DND-41 (cell line): ENCODE measurements around the gene LAMC3.

Source experiments
- ATAC-seq: fragments of 200-7000 bp; cut with Tn5 transposase; 3 replicates; pipeline ENCODE4 v1.9.1; 2021; ENCODE audit warnings: low read depth; ENCODE audit not compliant: insufficient read depth
- DNase-seq: peaks from one replicate; pipeline ENCODE4 v3.0.0-alpha.2; 2020
- H2AFZ ChIP-seq: 2 replicates; pipeline ENCODE4 v1.6.0; 2012; ENCODE audit warnings: low read depth, low read length
- H3K27ac ChIP-seq: 2 replicates; pipeline ENCODE4 v1.5.1; 2012; ENCODE audit warnings: low read length, inconsistent platforms
- H3K27me3 ChIP-seq: fragments of 200-600 bp; sonication (generic); 2 replicates; pipeline ENCODE4 v1.6.0; 2012; ENCODE audit warnings: low read length, mild to moderate bottlenecking, inconsistent platforms; ENCODE audit not compliant: insufficient read depth, poor library complexity
- H3K36me3 ChIP-seq: 2 replicates; pipeline ENCODE4 v1.5.1; 2012; ENCODE audit warnings: low read length, inconsistent platforms; ENCODE audit not compliant: insufficient read depth
- H3K4me1 ChIP-seq: 2 replicates; pipeline ENCODE4 v1.5.1; 2012; ENCODE audit warnings: mild to moderate bottlenecking, low read length; ENCODE audit not compliant: insufficient read depth
- H3K4me2 ChIP-seq: 2 replicates; pipeline ENCODE4 v1.6.0; 2012; ENCODE audit warnings: mild to moderate bottlenecking, moderate library complexity, low read length, inconsistent platforms; ENCODE audit not compliant: insufficient read depth
- H3K4me3 ChIP-seq, 2 experiments: fragments of 200-600 bp in 1 of 2; shearing (Covaris generic) in 1 of 2; 2 replicates each; pipeline ENCODE4 v1.5.1; 2012 to 2016; ENCODE audit warnings: inconsistent platforms in 2 of 2, low read length in 2 of 2, mild to moderate bottlenecking in 2 of 2, low read depth in 1 of 2, moderate library complexity in 1 of 2
- H3K79me2 ChIP-seq: 2 replicates; pipeline ENCODE4 v1.6.0; 2012; ENCODE audit warnings: low read length, inconsistent platforms; ENCODE audit not compliant: insufficient read depth
- H3K9ac ChIP-seq: 2 replicates; pipeline ENCODE4 v1.6.0; 2012; ENCODE audit warnings: low read depth, mild to moderate bottlenecking, inconsistent platforms, low read length, moderate library complexity
- H3K9me3 ChIP-seq: 2 replicates; pipeline ENCODE4 v1.5.1; 2012; ENCODE audit warnings: low read length, moderate library complexity, mild to moderate bottlenecking, inconsistent platforms; ENCODE audit not compliant: insufficient read depth, severe bottlenecking
- H4K20me1 ChIP-seq: 2 replicates; pipeline ENCODE4 v1.6.0; 2012; ENCODE audit warnings: low read length; ENCODE audit not compliant: insufficient read depth
- EZH2 ChIP-seq: IDR thresholded peaks from 3 replicates; pipeline ENCODE4 v1.6.1; 2012; ENCODE audit warnings: borderline replicate concordance, low read depth, mild to moderate bottlenecking, moderate library complexity, low read length, inconsistent platforms; ENCODE audit not compliant: severe bottlenecking
- TF ChIP-seq, protein P1 (sequence below): IDR thresholded peaks from 2 replicates; pipeline ENCODE4 v1.5.1; 2012; ENCODE audit warnings: borderline replicate concordance, low read length, moderate library complexity, mild to moderate bottlenecking; ENCODE audit not compliant: poor library complexity, severe bottlenecking; ENCODE audit errors: extremely low read depth

LAMC3 gene

DNA sequence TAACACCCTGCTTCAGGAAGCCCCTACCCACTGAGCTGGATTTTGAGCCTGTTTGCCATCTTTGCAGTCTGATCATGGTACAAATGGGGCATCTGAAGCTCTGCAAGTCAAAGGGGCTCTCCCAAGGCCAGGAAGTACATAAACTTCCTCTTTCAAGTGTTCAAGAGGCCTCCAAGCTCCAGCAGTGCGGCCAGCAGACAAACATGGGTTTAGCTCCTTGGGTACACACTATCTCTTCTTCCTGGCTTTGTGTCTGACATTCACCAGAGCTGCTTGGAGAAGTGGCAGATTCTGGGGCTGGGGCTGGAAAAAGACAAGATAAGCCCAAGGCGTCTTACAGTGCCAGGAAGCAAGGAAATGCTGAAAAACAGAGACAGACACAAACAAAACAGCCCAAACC, 34.1 kb downstream of the LAMC3 start:
- no peaks in the 10 kb centered on the region for H3K9me3 ChIP-seq
- H3K9ac ChIP-seq, result no peak overlapping the region
- H3K27me3 ChIP-seq, result no peaks in the 10 kb centered on the region
- H4K20me1 ChIP-seq, result no peaks in the 10 kb centered on the region
- no peak for ATAC-seq
- H3K79me2 ChIP-seq, result no peaks in the 10 kb centered on the region
- no peaks in the 10 kb centered on the region for H3K36me3 ChIP-seq
- TF ChIP-seq, protein P1, sequence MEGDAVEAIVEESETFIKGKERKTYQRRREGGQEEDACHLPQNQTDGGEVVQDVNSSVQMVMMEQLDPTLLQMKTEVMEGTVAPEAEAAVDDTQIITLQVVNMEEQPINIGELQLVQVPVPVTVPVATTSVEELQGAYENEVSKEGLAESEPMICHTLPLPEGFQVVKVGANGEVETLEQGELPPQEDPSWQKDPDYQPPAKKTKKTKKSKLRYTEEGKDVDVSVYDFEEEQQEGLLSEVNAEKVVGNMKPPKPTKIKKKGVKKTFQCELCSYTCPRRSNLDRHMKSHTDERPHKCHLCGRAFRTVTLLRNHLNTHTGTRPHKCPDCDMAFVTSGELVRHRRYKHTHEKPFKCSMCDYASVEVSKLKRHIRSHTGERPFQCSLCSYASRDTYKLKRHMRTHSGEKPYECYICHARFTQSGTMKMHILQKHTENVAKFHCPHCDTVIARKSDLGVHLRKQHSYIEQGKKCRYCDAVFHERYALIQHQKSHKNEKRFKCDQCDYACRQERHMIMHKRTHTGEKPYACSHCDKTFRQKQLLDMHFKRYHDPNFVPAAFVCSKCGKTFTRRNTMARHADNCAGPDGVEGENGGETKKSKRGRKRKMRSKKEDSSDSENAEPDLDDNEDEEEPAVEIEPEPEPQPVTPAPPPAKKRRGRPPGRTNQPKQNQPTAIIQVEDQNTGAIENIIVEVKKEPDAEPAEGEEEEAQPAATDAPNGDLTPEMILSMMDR, result no peak
- no peak for TF ChIP-seq EZH2
- H3K4me3 ChIP-seq, result no peak overlapping the region
- H3K27ac ChIP-seq, result no peak overlapping the region
- no peak overlapping the region for H2AFZ ChIP-seq
- H3K4me2 ChIP-seq, result no peak overlapping the region
- DNase-seq, result no peak
- H3K4me1 ChIP-seq, result peaks cover 2% of the 10 kb centered on the region; the same call in 1 of the 2 replicates

DNA sequence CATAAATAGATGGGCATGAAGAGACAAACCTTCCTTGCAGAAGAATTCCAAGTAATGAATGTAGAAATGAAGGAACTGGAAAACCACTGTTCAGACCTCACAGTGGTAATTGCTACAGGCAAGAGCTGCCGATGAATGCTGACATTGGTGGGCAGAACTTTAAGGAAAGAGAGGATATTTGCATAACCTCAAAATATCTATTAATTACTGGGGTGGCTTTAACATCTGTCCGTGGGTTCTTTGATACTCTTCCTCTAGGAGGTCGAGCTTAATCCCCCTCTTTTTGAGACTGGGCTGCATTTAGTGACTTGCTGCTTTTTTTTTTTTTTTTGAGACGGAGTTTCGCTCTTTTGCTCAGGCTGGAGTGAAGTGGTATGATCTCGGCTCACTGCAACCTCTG, 34.7 kb downstream of the LAMC3 start:
- H3K27me3 ChIP-seq, result no peaks in the 10 kb centered on the region
- H3K27ac ChIP-seq, result no peak overlapping the region
- H3K4me3 ChIP-seq, result no peak overlapping the region
- H3K4me2 ChIP-seq, result no peak overlapping the region
- no peak overlapping the region for H3K9ac ChIP-seq
- H4K20me1 ChIP-seq, result no peaks in the 10 kb centered on the region
- no peaks in the 10 kb centered on the region for H3K36me3 ChIP-seq
- ATAC-seq, result no peak
- H3K79me2 ChIP-seq, result no peaks in the 10 kb centered on the region
- H3K4me1 ChIP-seq, result peaks cover 2% of the 10 kb centered on the region; the same call in 1 of the 2 replicates
- no peaks in the 10 kb centered on the region for H3K9me3 ChIP-seq
- no peak for DNase-seq
- H2AFZ ChIP-seq, result no peak overlapping the region
- TF ChIP-seq, protein P1, result no peak
- TF ChIP-seq EZH2, result no peak

DNA sequence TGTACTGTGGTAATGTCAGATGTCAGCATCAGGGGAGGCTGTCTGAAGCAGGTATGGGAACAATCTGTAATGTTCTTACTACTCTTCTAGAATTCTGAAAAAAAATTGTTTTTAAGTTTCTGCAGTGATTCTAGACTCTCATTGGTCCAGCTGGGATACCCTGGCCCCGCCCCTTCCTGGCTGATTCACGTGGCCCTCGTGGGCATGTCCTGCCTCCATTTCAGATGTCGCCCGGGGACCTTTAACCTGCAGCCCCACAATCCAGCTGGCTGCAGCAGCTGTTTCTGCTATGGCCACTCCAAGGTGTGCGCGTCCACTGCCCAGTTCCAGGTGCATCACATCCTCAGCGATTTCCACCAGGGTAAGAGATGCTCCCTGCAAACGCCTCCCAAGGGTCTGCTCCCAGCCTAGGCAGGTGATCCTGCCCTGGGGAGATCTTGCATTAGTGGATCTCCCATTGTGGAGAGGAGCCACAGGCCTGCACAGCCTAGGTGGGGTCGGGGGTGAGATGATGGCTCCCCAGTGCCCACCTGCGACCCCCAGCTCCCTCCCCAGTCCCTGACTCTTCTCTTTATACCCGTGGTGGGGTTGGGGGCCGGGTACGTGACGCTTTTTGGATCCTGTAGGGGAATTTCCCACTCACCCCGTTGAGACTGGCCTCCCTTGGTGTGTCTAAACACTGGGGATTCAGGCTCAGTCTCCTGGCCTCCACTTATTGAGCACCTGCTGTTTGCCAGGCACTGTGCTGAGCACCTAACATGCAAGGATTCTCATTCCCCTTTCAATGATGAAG, 36.5 kb downstream of the LAMC3 start:
- no peaks in the 10 kb centered on the region for H3K9me3 ChIP-seq
- H3K79me2 ChIP-seq, result no peaks in the 10 kb centered on the region
- no peaks in the 10 kb centered on the region for H4K20me1 ChIP-seq
- H3K4me3 ChIP-seq, result no peak overlapping the region
- no peak for TF ChIP-seq EZH2
- TF ChIP-seq, protein P1, result no peak
- H3K27ac ChIP-seq, result no peak overlapping the region
- no peaks in the 10 kb centered on the region for H3K36me3 ChIP-seq
- H3K9ac ChIP-seq, result no peak overlapping the region
- DNase-seq (peak; percentile 15), ATAC-seq (no peak)
- H2AFZ ChIP-seq, result no peak overlapping the region
- H3K27me3 ChIP-seq, result no peaks in the 10 kb centered on the region
- no peak overlapping the region for H3K4me2 ChIP-seq
- H3K4me1 ChIP-seq, result peaks cover 2% of the 10 kb centered on the region; the same call in 1 of the 2 replicates

DNA sequence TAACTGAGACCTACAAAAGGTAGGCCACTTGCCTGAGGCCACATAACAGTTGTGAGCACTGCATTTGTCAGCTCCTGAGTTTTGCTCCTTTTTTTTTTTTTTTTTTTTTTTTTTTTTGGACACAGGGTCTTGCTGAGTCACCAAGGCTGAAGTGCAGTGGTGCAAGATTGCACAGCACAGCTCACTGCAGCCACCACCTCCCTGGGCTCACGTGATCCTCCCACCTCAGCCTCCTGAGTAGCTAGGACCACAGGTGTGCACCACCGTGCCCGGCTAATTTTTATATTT, 37.1 kb downstream of the LAMC3 start:
- Histone ChIP-seq H3K4me3 (no peak overlapping the region), H3K4me2 (no peak overlapping the region), H3K4me1 (peaks cover 2% of the 10 kb centered on the region; the same call in 1 of the 2 replicates), H3K79me2 (no peaks in the 10 kb centered on the region), H2AFZ (no peak overlapping the region), H3K9me3 (no peaks in the 10 kb centered on the region), H4K20me1 (no peaks in the 10 kb centered on the region), H3K27ac (no peak overlapping the region), H3K27me3 (no peaks in the 10 kb centered on the region), H3K36me3 (no peaks in the 10 kb centered on the region), H3K9ac (no peak overlapping the region)
- no peak for ATAC-seq
- TF ChIP-seq, protein P1, result no peak
- TF ChIP-seq EZH2, result no peak
- DNase-seq, result no peak
